Naive thymus-derived CD4-positive, alpha-beta T cell (primary cell): ENCODE data around the gene TCF3. TPM values are rescaled to one million over a fixed set of nuclear protein-coding genes. Genes with fewer than 3 reads are reported as not detected.
A peak's percentile ranks its signal among the peaks of the same experiment; 100 is the strongest.

Source experiments
- ATAC-seq: fragments of 150-1000 bp; cut with Tn5 transposase; 2 replicates; pipeline ENCODE4 v1.10.0; 2021; ENCODE audit warnings: mild to moderate bottlenecking, moderate library complexity
- CTCF ChIA-PET: fragments of 350-600 bp; sonication (Branson Sonifier 250); formaldehyde crosslinking; loops from one replicate; lab custom pipeline; 2021; ENCODE audit warnings: antibody characterized with exemption; lab: Charles Lee
- POLR2A ChIA-PET: fragments of 350-600 bp; sonication (Branson Sonifier 250); formaldehyde crosslinking; loops from one replicate; lab custom pipeline; 2021; ENCODE audit warnings: antibody characterized with exemption, inconsistent platforms; lab: Charles Lee
- DNase-seq, 9 donors: peaks; one replicate each; pipeline versions ENCODE4 v3.0.0 to v3.0.0-alpha.2; 2020 to 2022; ENCODE audit warnings: mixed read lengths in 1 of 9
- H3K27ac ChIP-seq: one replicate; pipeline ENCODE4 v1.7.0; 2013; ENCODE audit warnings: mild to moderate bottlenecking, low read depth, low read length, moderate library complexity
- H3K27me3 ChIP-seq, 2 donors: one replicate each; pipeline ENCODE4 v1.7.0; 2013; ENCODE audit warnings: low read length in 2 of 2, mild to moderate bottlenecking in 2 of 2, moderate library complexity in 2 of 2; ENCODE audit not compliant: control insufficient read depth in 2 of 2, insufficient read depth in 2 of 2
- H3K36me3 ChIP-seq, 3 experiments: 1 replicate in 2 of 3; 2 replicates in 1 of 3; pipeline ENCODE4 v1.7.0; 2013; ENCODE audit warnings: low read length in 3 of 3, mild to moderate bottlenecking in 3 of 3, moderate library complexity in 1 of 3; ENCODE audit not compliant: insufficient read depth in 3 of 3, control insufficient read depth in 2 of 3
- H3K4me1 ChIP-seq, 2 donors: one replicate each; pipeline ENCODE4 v1.7.0; 2013; ENCODE audit warnings: low read length in 2 of 2, mild to moderate bottlenecking in 2 of 2, moderate library complexity in 1 of 2; ENCODE audit not compliant: control insufficient read depth in 2 of 2, insufficient read depth in 2 of 2
- H3K4me3 ChIP-seq: 2 replicates; pipeline ENCODE4 v1.7.0; 2013; ENCODE audit warnings: mild to moderate bottlenecking, low read length
- H3K9me3 ChIP-seq, 3 experiments: 1 replicate in 2 of 3; 2 replicates in 1 of 3; pipeline ENCODE4 v1.7.0; 2013; ENCODE audit warnings: low read length in 3 of 3; ENCODE audit not compliant: control insufficient read depth in 2 of 3
- H3K27ac Mint-ChIP-seq, 9 donors: one replicate each; pipeline ENCODE4 v1.8.0; 2020 to 2022; ENCODE audit warnings: mixed read lengths in 9 of 9, mild to moderate bottlenecking in 8 of 9, moderate library complexity in 5 of 9, inconsistent platforms in 2 of 9
- H3K27me3 Mint-ChIP-seq, 5 donors: one replicate each; pipeline ENCODE4 v1.8.0; 2021 to 2022; ENCODE audit warnings: mixed read lengths in 5 of 5, mild to moderate bottlenecking in 1 of 5
- H3K36me3 Mint-ChIP-seq, 5 donors: one replicate each; pipeline ENCODE4 v1.8.0; 2020 to 2022; ENCODE audit warnings: mixed read lengths in 5 of 5, mild to moderate bottlenecking in 3 of 5, inconsistent platforms in 1 of 5
- H3K4me1 Mint-ChIP-seq, 7 donors: one replicate each; pipeline ENCODE4 v1.8.0; 2020 to 2022; ENCODE audit warnings: mixed read lengths in 7 of 7, mild to moderate bottlenecking in 3 of 7, inconsistent platforms in 1 of 7
- H3K4me3 Mint-ChIP-seq, 10 donors: one replicate each; pipeline ENCODE4 v1.8.0; 2020 to 2022; ENCODE audit warnings: mild to moderate bottlenecking in 10 of 10, mixed read lengths in 10 of 10, moderate library complexity in 6 of 10, inconsistent platforms in 2 of 10
- H3K9me3 Mint-ChIP-seq, 11 donors: one replicate each; pipeline ENCODE4 v1.8.0; 2020 to 2022; ENCODE audit warnings: mixed read lengths in 11 of 11, mild to moderate bottlenecking in 4 of 11, inconsistent platforms in 1 of 11, moderate library complexity in 1 of 11
- intact Hi-C, 2 donors: fragments of 100-400 bp; cut with micrococcal nuclease; formaldehyde crosslinking; loops; one replicate each; pipeline ENCODE4 v1.15.1; 2023
- polyA plus RNA-seq, 2 donors: library from polyadenylated mRNA; unstranded; fragments of 300-500 nt; fragmentation: Illumina TruSeq; gene quantifications; one replicate each; pipeline ENCODE4 v1.2.3, GENCODE V29; 2021
- total RNA-seq, 6 experiments: library from RNA in 5 of 6; stranded (reverse) in 5 of 6; gene quantifications; 1 replicate in 5 of 6; 2 replicates in 1 of 6; pipeline ENCODE4 v1.2.3 and lab custom pipeline; 2021 to 2026

Gene TCF3
- total and polyA plus RNA-seq, 7 experiments from 2014 or later = 5.8 to 83.6 (median 72.1) TPM

DNA sequence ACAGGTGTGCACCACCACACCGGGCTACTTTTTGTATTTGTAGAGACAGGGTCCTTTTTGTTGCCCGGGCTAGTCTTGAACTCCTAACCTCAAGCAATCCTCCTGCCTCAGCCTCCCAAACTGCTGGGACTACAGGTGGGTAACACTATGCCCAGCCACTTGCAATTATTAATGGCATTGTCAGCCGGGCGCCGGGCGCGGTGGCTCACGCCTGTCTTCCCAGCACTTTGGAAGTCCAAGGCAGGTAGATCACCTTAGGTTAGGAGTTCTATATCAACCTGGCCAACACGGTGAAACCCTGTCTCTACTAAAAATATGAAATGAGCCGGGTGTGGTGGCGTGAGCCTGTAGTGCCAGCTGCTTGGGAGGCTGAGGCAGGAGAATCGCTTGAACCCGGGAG, 81.6 kb downstream of the TCF3 start:
- Histone ChIP-seq H3K36me3 (peaks cover 0 to 2% (median 0%) of the 10 kb centered on the region in 3 experiments), H3K4me1 (peaks cover 5 to 6% of the 10 kb centered on the region in 2 donors), H3K27ac (no peak overlapping the region), H3K4me3 (no peak overlapping the region), H3K27me3 (no peaks in the 10 kb centered on the region), H3K9me3 (no peaks in the 10 kb centered on the region)
- ChIA-PET POLR2A (interaction anchor here (0.6 to 0.7 kb wide), 2 partner anchors 37 to 297 kb away, joined by 3 read pairs; no protein-coding TSS in a partner anchor), CTCF (no interaction called here)
- Mint-ChIP-seq H3K27me3 (peaks cover 0 to 22% (median 6%) of the 10 kb centered on the region in 5 donors), H3K36me3 (peaks cover 0 to 1% (median 0%) of the 10 kb centered on the region in 5 donors), H3K27ac (peak overlapping the region in 1 of 9 donors; percentile 38), H3K4me3 (peak overlapping the region in 2 of 10 donors; percentile 2 to 57), H3K4me1 (peaks cover 0 to 8% (median 3%) of the 10 kb centered on the region in 7 donors), H3K9me3 (no peaks in the 10 kb centered on the region)
- intact Hi-C loops = no loop called here
- ATAC-seq (no peak), DNase-seq (no peak)

DNA sequence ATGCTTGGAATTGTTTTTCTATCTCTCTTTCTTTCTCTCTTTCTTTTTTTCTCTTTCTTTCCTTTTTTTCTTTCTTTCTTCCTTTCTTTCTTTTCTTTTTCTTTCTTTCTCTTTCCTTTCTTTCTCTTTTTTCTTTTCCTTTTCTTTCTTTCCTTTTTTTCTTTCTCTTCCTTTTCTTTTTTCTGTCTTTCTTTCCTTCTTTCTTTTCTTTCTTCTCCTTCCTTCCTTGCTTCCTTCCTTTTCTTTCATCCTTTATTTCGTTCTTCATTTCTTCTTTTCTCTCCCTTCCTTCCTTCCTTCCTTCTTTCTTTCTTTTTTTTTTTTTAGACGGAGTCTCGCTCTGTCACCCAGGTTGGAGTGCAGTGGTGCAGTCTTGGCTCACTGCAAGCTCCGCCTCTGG, 82.4 kb downstream of the TCF3 start:
- Histone ChIP-seq H3K27ac (no peak overlapping the region), H3K36me3 (no peaks in the 10 kb centered on the region), H3K27me3 (no peaks in the 10 kb centered on the region), H3K4me3 (no peak overlapping the region), H3K4me1 (peaks cover 5 to 6% of the 10 kb centered on the region in 2 donors), H3K9me3 (no peaks in the 10 kb centered on the region)
- H3K36me3 Mint-ChIP-seq = no peaks in the 10 kb centered on the region
- DNase-seq = no peak
- intact Hi-C loops = no loop called here
- ATAC-seq = no peak
- POLR2A ChIA-PET = no interaction called here
- H3K9me3 Mint-ChIP-seq = no peaks in the 10 kb centered on the region
- peak overlapping the region in 4 of 9 donors; percentile 24 to 79 (median 45) for H3K27ac Mint-ChIP-seq
- peaks cover 0 to 8% (median 3%) of the 10 kb centered on the region in 7 donors for H3K4me1 Mint-ChIP-seq
- H3K4me3 Mint-ChIP-seq = peak overlapping the region in 9 of 10 donors; percentile 26 to 78 (median 59)
- H3K27me3 Mint-ChIP-seq = peaks cover 0 to 26% (median 6%) of the 10 kb centered on the region in 5 donors
- CTCF ChIA-PET = interaction anchor here (0.7 kb wide), 1 partner anchor 33 kb away, joined by 3 read pairs; no protein-coding TSS in a partner anchor

DNA sequence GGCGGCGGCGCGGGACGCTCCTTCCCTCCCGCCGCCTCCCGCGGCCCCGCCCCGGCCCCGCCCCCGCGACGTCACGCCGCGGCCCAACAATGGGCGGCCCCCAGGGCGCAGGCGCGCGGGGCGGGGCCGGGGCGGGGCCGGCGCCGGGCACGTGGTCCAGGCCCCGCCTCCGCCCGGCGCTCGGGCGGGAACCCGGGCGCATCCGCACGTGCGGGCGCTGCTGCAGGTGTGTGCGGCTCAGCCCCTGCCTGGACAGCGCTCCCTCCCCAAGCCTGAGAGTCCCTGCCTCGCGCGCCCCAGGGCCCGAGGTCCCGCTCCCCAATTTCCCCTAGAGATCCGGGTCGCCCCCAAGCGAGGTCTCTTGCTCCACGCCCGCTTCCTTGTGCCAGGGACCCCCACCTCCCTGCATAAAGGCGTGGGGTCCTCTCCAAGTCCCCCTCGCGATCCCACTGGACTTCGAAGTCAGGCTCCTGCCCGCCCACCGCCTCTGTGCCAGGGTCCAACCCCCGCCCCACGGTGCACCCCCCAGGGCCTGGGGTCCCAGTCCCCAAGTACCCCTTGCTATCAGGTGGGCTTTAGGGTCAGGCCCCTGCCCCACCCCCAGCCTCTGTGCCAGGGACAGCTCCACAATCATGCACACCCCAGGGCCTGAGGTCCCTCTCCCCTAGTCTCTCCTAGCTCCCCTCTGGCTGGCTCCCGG, 83.9 kb downstream of the TCF3 start, which contains the start of gene MEX3D:
Gene MEX3D (minus strand): TSS at position 6 of the 700 bp plus-strand sequence. CDS start 267 bp downstream, outside the sequence.
- no peaks in the 10 kb centered on the region for H3K36me3 Mint-ChIP-seq
- H3K27me3 ChIP-seq = no peaks in the 10 kb centered on the region
- CTCF ChIA-PET = interaction anchor here (0.6 kb wide), 1 partner anchor 258 kb away, joined by 3 read pairs; no protein-coding TSS in a partner anchor
- no peak within 1 kb of the TSS for H3K4me3 ChIP-seq
- H3K9me3 Mint-ChIP-seq = peaks cover 0 to 2% (median 0%) of the 10 kb centered on the region in 11 donors
- peak within 1 kb of the TSS in 8 of 10 donors; percentile 3 to 78 (median 50) for H3K4me3 Mint-ChIP-seq
- POLR2A ChIA-PET = interaction anchor here (0.9 to 1.0 kb wide), 2 partner anchors 37 to 299 kb away, joined by 3 read pairs; partner anchors contain the start of gene UQCR11
- peaks cover 5 to 6% of the 10 kb centered on the region in 2 donors for H3K4me1 ChIP-seq
- H3K4me1 Mint-ChIP-seq = peaks cover 0 to 8% (median 3%) of the 10 kb centered on the region in 7 donors
- H3K27ac Mint-ChIP-seq = peak within 1 kb of the TSS in 1 of 9 donors; percentile 52
- no peaks in the 10 kb centered on the region for H3K9me3 ChIP-seq
- H3K36me3 ChIP-seq = no peaks in the 10 kb centered on the region
- intact Hi-C loops = loop anchor here in 1 of 2 donors (1.0 kb wide), 3 partner anchors 24 to 78 kb away; partner anchors contain the start of genes MBD3, PCSK4 and UQCR11
- peak; percentile 98 for ATAC-seq
- DNase-seq = peak; percentile 64 to 86 (median 81)
- H3K27ac ChIP-seq = no peak within 1 kb of the TSS
- peaks cover 0 to 32% (median 6%) of the 10 kb centered on the region in 5 donors for H3K27me3 Mint-ChIP-seq

DNA sequence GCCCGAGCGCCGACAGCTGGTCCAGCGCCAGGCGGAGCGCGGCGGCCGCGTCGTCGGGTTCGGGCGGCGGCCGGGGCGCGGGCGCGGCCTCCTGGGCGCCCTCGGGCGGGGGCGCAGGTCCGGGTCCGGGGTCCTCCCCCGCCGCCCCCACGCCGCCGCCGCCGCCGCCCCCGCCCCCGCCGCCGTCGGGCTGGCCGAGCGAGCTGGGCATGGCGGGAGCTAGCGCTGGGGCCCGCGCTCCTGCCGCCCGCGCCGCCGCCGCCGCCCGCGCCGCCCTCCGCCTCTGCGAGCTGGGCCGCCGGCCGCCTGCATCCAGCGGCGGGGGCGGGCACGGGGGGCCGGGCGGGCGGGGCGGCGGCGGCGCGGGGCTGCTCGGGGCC, 84.6 kb downstream of the TCF3 start:
- peak; percentile 37 for ATAC-seq
- H3K27me3 Mint-ChIP-seq = peaks cover 0 to 32% (median 6%) of the 10 kb centered on the region in 5 donors
- H3K9me3 ChIP-seq = no peaks in the 10 kb centered on the region
- DNase-seq = no peak
- CTCF ChIA-PET = no interaction called here
- H3K27ac Mint-ChIP-seq = no peak overlapping the region
- no peaks in the 10 kb centered on the region for H3K27me3 ChIP-seq
- H3K36me3 Mint-ChIP-seq = no peaks in the 10 kb centered on the region
- H3K4me1 ChIP-seq = peaks cover 5 to 6% of the 10 kb centered on the region in 2 donors
- intact Hi-C loops = loop anchor here in 1 of 2 donors (1.0 kb wide), 3 partner anchors 24 to 78 kb away; partner anchors contain the start of genes MBD3, PCSK4 and UQCR11
- H3K4me3 ChIP-seq = no peak overlapping the region
- POLR2A ChIA-PET = interaction anchor here (0.9 to 1.0 kb wide), 2 partner anchors 37 to 298 kb away, joined by 3 read pairs; partner anchors contain the start of gene UQCR11
- no peak overlapping the region for H3K4me3 Mint-ChIP-seq
- H3K27ac ChIP-seq = no peak overlapping the region
- no peaks in the 10 kb centered on the region for H3K36me3 ChIP-seq
- H3K9me3 Mint-ChIP-seq = peaks cover 0 to 2% (median 0%) of the 10 kb centered on the region in 11 donors
- peaks cover 0 to 8% (median 3%) of the 10 kb centered on the region in 7 donors for H3K4me1 Mint-ChIP-seq

DNA sequence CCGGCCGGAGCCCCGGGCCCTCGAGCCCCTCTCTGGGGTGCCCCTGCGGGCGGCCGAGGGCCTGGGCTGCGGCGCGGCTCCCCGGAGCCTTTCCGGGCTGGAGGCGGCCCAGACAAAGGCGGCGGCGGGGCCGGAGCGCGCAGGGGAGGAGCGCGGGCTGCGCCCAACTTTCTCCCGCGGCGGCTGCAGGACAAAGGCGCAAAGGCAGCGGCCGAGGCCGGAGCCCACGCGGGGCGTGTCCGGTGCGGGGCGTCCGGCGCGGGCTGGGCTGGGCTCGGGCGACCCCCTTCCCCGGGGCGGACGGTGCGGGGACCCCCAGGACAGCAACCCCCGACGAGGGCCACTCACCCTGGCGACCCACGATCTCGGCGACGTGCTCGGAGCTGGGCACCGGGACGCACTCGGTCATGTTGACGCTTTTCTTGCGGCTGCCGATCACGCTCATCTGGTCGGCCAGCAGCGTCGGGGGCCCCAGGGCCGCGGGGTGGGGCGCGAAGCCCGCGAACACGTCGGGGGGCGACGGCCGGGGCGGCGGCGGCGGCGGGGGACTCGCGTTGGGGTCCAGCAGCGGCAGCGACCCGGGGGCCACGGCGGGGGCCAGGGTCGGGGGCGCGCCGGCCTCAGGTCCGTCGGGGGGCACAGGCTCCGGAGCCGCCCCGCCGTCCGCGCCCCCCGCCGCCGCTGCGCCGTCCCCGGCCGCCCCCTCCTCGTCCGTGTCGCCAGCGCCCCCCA, 85.1 kb downstream of the TCF3 start:
- H3K9me3 Mint-ChIP-seq = peaks cover 0 to 2% (median 0%) of the 10 kb centered on the region in 11 donors
- ATAC-seq (no peak), DNase-seq (peak in 1 of 9 donors; percentile 15)
- CTCF ChIA-PET = no interaction called here
- no peak overlapping the region for H3K27ac Mint-ChIP-seq
- no peaks in the 10 kb centered on the region for H3K36me3 Mint-ChIP-seq
- peaks cover 0 to 8% (median 3%) of the 10 kb centered on the region in 7 donors for H3K4me1 Mint-ChIP-seq
- H3K9me3 ChIP-seq = no peaks in the 10 kb centered on the region
- peak overlapping the region in 5 of 10 donors; percentile 25 to 49 (median 33) for H3K4me3 Mint-ChIP-seq
- intact Hi-C loops = no loop called here
- POLR2A ChIA-PET = interaction anchor here (0.9 to 1.0 kb wide), 2 partner anchors 38 to 298 kb away, joined by 3 read pairs; partner anchors contain the start of gene UQCR11
- no peaks in the 10 kb centered on the region for H3K36me3 ChIP-seq
- no peak overlapping the region for H3K27ac ChIP-seq
- peaks cover 0 to 32% (median 6%) of the 10 kb centered on the region in 5 donors for H3K27me3 Mint-ChIP-seq
- H3K27me3 ChIP-seq = no peaks in the 10 kb centered on the region
- H3K4me3 ChIP-seq = no peak overlapping the region
- H3K4me1 ChIP-seq = peaks cover 5 to 6% of the 10 kb centered on the region in 2 donors
